Left forelimb (tissue), 1 donor: ENCODE measurements around the gene KCNIP3.

ENCODE experiments used
- DNase-seq: peaks from one replicate; pipeline ENCODE4 v3.0.0-alpha.2; 2018; ENCODE audit warnings: low spot score

KCNIP3 gene

GRCh38 chr2:95329891-95330793, 33.0 kb downstream of the KCNIP3 start:
- no peak for DNase-seq

DNA sequence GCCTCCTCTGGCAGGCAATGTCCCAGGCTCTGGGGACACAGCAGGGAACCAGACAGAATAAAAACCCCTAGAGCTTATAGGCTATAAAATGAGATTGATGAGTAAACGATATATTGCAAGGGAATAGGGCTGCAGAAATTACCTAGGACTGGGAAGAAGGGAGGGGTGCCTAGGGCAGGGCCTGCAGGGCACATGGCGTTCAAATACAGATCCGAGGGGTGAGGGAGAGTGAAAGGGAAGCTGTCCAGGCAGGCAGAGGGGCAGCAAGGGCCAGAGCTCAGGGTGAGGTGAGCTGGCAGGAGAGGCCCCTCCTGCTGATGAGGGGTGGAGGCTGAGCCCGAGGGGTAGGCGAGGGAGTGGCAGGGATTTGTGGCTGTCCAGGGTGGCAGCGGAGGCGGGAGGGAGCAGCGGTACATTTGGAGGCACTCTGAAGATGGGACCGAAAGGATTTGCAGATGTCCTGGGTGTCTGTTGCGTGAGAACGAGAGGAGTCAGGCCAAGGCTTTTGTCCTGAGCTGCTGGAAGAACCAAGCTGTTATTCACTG, 33.7 kb downstream of the KCNIP3 start:
- no peak for DNase-seq

GRCh38 chr2:95331606-95332005, 34.5 kb downstream of the KCNIP3 start:
- no peak for DNase-seq

DNA sequence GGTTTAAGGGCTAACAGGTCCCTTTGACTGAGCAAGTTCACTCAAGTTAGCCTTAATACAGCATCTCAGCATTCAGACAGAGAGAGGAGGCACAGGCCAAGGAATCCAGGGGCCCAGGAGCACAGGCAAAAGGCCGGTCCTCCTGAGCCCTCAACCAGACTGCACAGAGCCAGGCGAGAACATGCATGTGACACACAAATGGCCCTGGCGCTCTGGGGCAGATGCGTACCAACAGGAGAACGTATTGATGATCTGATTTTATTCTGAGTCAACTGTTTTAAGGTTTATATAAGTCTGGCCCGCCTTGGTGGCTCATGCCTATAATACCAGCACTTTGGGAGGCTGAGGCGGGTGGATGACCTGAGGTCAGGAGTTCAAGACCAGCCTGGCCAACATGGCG, 34.9 kb downstream of the KCNIP3 start:
- DNase-seq: no peak

GRCh38 chr2:95333056-95333455, 35.9 kb downstream of the KCNIP3 start:
- DNase-seq: no peak

- DNase-seq: no peak
Observed at GRCh38 chr2:95333888-95334338, 36.8 kb downstream of the KCNIP3 start.

GRCh38 chr2:95334916-95335641, 37.9 kb downstream of the KCNIP3 start:
- no peak for DNase-seq

DNA sequence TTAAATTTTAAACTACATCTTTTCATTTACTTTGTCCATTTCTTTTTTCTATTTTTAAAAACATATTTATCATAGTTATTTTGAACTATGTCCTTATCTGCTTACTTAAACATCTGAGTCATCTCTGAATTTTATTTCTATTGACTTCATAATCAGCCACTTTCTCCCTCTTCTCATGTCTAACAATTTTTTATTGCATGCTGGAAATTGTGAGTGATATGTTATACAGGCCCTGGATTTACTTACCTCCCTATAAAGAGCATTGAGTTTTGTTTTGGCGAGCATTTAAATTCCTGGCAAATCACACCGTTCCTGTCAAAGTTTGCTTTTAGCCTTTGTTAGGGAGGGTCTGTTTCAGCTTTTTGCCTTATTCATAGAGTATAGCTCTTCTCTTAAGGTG, 39.3 kb downstream of the KCNIP3 start:
- DNase-seq: no peak

- no peak for DNase-seq
Observed at GRCh38 chr2:95337829-95338228, 40.7 kb downstream of the KCNIP3 start.

- peak; percentile 54 for DNase-seq
Observed at GRCh38 chr2:95342556-95343320, 45.6 kb downstream of the KCNIP3 start.

- peak; percentile 37 for DNase-seq
Observed at GRCh38 chr2:95343429-95344214, 46.5 kb downstream of the KCNIP3 start.

DNA sequence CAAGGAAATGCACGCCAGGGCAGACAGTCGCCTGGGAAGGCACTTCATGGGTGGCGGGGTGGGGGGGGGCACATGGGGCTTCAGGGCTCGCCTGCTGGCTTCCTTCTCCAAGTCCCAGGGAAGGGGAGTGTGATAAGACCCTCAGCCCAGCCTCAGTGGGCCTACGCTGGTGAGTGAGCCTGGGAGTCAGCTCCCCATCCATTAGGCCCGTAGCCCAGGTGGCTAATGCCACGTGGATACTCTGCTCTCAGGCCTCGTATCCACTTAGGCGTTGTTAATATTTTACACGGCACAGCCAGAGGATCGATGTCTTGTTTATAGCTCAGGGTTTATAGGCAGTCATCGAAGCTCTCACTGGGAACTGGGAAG, 47.1 kb downstream of the KCNIP3 start:
- peak; percentile 25 for DNase-seq

- DNase-seq: peak; percentile 30
Observed at GRCh38 chr2:95344656-95345055, 47.5 kb downstream of the KCNIP3 start.

- no peak for DNase-seq
Observed at GRCh38 chr2:95345081-95345562, 48.0 kb downstream of the KCNIP3 start.

DNA sequence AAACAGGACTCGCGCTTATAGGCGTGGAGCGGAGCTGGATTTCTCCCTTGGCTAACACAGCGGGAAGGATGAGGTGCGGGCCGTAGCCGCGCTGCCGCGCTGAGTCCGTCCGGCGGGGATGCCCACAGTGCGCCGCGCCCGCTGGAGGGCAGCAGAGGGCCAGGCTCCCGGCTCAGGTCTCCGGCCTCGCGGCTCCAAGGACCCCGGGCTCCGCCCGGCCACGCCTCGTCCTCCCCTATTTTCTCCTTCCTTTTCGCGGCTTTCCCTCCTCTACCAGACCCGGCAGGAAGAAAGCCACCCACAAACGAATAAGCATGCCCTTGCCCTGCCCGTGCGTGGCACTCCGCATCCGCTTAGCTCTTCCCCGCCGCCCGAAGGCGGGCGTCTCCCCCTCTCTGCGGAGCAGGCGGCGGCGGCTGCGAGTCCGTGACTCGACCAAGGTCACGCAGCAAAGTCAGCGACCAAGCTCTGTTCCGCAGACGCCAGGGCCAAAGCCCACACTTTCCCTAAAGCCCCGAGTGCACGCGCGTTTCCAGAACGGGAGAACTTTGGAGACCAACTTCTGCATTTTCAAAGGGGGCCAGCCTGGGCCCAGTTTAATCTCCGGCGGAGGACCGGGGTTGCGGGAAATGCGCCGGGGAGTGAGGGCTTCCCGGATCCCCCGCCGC, 48.5 kb downstream of the KCNIP3 start:
- peak; percentile 90 for DNase-seq

DNA sequence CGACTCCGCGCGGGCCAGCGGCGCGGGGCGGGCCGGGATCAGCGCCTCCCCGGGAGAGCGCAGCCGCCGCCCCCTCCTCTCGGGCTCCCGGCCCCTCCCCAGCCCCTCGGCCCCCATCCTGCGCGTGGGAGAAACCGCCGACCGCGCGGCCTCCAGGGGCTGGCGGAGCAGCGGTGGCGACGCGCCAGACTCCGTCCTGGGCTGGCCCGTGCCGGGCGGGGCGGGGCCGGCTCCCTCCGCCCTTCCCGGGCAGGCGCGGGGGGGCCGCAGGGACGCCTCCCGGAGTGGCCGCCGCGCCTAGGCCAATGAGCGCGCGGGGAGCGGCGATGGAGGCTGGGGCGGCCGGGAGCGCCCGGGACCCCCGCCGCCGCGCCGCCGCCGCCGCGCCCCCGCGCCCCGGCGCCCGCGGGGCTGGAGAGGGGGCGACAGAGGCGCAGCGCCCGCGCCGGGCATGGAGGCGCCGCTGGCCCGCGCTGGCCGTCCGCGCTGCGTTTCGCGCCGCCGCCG, 49.1 kb downstream of the KCNIP3 start:
- DNase-seq: no peak

GRCh38 chr2:95346738-95347671, 49.9 kb downstream of the KCNIP3 start:
- peak; percentile 67 for DNase-seq

GRCh38 chr2:95347681-95348608, 50.8 kb downstream of the KCNIP3 start:
- DNase-seq: peak; percentile 59
